Measurements from ENCODE around the gene DAZAP1. TPM values are rescaled to one million over a fixed set of nuclear protein-coding genes. Genes with fewer than 3 reads are reported as not detected.

Gene DAZAP1
- total RNA-seq, 1 donor from 2014 or later: 74.5 TPM

DNA sequence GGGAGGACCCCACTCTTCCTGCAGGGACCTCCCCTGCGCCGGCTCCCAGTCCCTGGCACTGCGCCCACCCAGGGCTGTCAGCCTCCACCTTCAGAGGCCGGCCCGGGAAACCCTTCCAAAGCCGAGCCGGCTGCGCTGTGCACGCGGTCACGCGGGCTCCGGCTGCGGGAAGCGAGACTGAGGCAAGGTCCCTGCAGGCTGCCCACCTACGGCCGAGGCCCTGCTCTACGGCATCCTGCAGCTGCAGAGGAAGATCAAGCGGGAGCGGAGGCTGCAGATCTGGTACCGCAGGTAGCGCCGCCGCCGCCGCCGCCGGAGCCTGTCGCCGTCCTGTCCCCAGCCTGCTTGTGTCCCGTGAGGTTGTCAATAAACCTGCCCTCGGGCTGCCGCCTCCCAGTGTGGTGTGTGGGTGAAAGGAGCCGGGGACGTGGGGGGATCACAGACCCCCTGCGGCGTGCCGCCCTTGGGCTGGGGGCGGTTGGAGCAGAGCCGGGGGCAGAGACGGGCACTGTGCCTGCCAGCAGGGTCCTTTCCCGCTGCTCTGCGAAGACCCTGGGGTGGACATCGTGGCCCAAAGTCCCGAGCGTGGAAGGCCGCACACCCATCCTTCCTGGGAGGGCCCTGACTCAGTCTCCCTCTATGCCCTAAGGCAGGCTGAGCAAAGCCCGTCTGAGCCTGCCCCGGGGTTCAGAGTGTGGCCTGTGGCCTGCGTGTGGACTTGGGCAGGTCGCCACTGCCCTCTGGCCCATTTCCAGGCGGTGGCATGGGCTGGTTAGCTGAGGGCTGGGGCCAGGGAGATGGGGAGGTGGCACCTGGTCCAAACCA is 12.0 kb upstream of the DAZAP1 start:
- no peak for DNase-seq (ENCODE audit: low read depth)
- H3K36me3 ChIP-seq (ENCODE audit: control insufficient read depth, insufficient read depth, low read length): no peaks in the 10 kb centered on the region
- no peaks in the 10 kb centered on the region for H3K27me3 ChIP-seq (ENCODE audit: control insufficient read depth, insufficient read depth, low read length)
- TF ChIP-seq, protein P1, sequence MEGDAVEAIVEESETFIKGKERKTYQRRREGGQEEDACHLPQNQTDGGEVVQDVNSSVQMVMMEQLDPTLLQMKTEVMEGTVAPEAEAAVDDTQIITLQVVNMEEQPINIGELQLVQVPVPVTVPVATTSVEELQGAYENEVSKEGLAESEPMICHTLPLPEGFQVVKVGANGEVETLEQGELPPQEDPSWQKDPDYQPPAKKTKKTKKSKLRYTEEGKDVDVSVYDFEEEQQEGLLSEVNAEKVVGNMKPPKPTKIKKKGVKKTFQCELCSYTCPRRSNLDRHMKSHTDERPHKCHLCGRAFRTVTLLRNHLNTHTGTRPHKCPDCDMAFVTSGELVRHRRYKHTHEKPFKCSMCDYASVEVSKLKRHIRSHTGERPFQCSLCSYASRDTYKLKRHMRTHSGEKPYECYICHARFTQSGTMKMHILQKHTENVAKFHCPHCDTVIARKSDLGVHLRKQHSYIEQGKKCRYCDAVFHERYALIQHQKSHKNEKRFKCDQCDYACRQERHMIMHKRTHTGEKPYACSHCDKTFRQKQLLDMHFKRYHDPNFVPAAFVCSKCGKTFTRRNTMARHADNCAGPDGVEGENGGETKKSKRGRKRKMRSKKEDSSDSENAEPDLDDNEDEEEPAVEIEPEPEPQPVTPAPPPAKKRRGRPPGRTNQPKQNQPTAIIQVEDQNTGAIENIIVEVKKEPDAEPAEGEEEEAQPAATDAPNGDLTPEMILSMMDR (IDR thresholded peaks at IDR 0.05; ENCODE audit: insufficient read depth, low read length, poor library complexity, severe bottlenecking): no peak
- no peak overlapping the region for H3K4me3 ChIP-seq (ENCODE audit: low read depth, low read length)

DNA sequence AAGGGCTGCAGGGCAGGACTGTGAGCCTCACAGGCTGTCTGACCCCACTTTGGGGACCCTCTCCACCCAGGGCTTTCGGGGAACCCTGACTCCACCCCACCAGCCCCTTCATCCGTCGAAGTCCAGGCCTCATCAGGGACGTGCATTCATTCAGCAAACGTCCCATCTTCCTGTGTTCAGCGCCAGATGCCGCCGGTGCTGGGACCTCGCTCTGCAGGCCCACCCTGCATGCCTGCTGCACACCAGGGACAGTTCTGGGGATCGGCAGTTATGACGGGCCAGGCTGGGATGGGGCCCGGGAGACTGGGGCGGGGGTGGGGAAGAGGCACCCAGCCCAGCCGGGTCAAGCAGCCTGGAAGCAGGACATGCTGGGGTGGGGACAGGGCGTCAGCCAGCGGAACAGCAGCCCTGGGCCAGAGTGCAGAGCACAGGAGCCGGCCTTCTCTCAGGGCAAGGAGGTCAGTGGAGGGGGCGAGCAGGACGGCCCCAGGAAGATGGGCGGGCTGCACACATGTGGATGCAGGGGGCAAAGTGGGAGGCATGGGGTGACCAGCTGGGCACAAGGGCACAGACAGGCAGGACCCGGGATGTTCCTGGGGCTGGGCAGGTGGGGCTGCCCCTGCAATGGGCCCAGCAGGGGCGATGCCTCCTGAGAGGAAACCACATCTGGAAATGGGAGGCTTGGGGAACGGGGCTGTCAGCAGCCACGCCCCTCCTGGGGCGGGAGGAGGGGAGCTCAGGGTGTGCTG is 11.2 kb upstream of the DAZAP1 start:
- Histone ChIP-seq H3K27me3 (ENCODE audit: control insufficient read depth, insufficient read depth, low read length) (no peaks in the 10 kb centered on the region), H3K36me3 (ENCODE audit: control insufficient read depth, insufficient read depth, low read length) (no peaks in the 10 kb centered on the region), H3K4me3 (ENCODE audit: low read depth, low read length) (no peak overlapping the region)
- no peak for DNase-seq (ENCODE audit: low read depth)
- TF ChIP-seq, protein P1 (IDR thresholded peaks at IDR 0.05; ENCODE audit: insufficient read depth, low read length, poor library complexity, severe bottlenecking): no peak

DNA sequence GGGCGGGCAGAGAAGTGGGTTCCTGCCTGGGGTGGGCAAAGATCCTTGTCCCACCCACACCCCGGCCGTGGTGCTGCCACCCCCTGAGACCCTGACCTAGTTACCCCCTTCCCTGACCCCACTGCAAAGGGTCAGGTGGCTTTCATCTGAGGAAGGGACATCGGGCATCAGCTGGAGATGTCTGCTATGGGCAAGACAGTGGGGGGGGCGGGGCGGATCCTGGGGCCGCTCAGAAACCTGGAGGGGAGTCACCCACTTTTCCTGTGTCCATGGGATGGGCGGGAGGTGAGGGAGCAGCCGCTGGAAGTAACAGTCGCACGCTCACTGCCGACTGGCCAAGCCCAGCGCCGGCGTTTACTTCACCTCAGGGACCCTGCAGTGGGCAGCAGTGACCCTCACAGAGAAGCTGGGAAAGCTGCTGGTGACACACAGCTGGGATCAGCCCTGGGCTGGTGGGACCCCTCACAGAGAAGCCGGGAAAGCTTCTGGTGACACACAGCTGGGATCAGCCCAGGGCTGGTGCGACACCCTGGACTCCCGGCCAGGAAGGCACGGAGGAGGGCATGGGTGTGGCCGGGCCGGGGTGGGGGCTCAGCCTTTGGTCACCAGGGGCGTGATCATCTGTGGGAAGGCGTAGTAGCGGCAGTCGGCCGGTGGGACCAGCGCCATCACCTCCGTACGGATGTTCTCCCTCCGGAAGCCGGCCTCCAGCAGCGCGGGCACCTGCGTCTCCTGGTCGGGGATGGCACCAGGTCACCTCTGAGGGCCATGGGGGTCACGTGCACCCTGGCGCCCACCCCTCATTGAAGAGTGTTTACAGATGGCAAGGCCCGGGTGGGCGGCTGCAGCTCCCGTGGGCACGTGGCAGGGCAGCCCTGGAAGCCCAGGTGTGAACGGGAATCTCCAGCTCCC is 10.4 kb upstream of the DAZAP1 start:
- TF ChIP-seq, protein P1 (IDR thresholded peaks at IDR 0.05; ENCODE audit: insufficient read depth, low read length, poor library complexity, severe bottlenecking): no peak
- no peak overlapping the region for H3K4me3 ChIP-seq (ENCODE audit: low read depth, low read length)
- H3K36me3 ChIP-seq (ENCODE audit: control insufficient read depth, insufficient read depth, low read length): no peaks in the 10 kb centered on the region
- no peak for DNase-seq (ENCODE audit: low read depth)
- no peaks in the 10 kb centered on the region for H3K27me3 ChIP-seq (ENCODE audit: control insufficient read depth, insufficient read depth, low read length)

DNA sequence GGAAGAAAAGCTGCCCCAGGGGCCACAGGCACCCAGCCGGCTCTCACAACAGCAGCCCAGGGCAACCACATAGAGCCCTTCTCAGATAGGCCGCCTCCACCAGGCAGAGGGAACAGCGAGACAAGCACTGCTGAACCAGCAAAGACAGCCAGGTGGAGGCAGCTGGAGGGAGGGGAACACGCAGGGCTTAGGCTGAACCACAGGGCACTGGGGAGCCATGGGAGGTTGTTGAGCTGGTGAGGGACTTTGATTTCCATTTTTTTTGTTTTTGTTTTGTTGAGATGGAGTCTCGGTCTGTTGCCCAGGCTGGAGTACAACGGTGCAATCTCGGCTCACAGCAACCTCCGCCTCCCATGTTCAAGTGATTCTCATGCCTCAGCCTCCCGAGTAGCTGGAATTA is 9.5 kb upstream of the DAZAP1 start:
- H3K4me3 ChIP-seq (ENCODE audit: low read depth, low read length): no peak overlapping the region
- H3K36me3 ChIP-seq (ENCODE audit: control insufficient read depth, insufficient read depth, low read length): no peaks in the 10 kb centered on the region
- no peaks in the 10 kb centered on the region for H3K27me3 ChIP-seq (ENCODE audit: control insufficient read depth, insufficient read depth, low read length)
- DNase-seq (ENCODE audit: low read depth): no peak
- TF ChIP-seq, protein P1 (IDR thresholded peaks at IDR 0.05; ENCODE audit: insufficient read depth, low read length, poor library complexity, severe bottlenecking): no peak

DNA sequence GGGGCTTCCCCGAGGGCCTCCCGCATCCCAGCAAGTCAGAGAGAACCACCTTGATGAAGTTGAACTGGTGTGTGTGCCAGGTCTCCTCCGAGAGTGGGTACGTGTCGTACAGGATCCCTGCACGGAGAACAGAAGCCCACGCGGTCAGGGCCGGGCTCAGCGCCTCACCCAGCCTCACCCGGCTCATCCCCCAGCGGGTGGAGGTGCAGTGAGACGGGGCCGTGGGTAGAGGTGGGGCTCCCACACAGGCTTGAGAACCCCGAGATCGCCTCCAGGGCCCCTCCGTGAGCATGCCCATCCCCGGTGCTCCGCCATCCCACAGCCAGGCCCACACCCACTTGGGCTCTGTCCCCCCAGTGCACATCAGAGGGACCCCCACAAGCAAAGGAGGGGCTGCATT is 8.3 kb upstream of the DAZAP1 start:
- DNase-seq (ENCODE audit: low read depth): no peak
- H3K27me3 ChIP-seq (ENCODE audit: control insufficient read depth, insufficient read depth, low read length): no peaks in the 10 kb centered on the region
- TF ChIP-seq, protein P1 (IDR thresholded peaks at IDR 0.05; ENCODE audit: insufficient read depth, low read length, poor library complexity, severe bottlenecking): no peak
- H3K36me3 ChIP-seq (ENCODE audit: control insufficient read depth, insufficient read depth, low read length): no peaks in the 10 kb centered on the region
- H3K4me3 ChIP-seq (ENCODE audit: low read depth, low read length): no peak overlapping the region

All from kidney epithelial cell (primary cell).